ENCODE data around the gene CCDC142.

DNA sequence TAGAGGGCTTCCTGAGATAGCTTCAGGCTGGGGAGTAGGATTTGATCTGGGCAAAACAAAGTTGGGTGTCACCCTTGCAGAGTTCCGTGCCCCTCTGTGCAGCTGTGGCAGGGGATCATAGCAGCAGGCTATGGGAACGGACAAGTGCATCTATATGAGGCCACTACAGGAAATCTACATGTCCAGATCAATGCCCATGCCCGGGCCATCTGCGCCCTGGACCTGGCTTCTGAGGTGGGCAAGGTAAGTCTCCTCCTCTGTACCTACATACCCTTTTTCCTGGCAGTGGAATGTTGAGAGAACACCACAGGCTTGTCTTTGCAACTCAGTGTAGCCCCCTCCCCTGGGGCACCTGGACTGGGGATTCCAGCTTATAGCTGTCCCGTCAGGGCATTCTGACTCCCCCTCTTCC is 57.8 kb downstream of the CCDC142 start:
- TF ChIP-seq, protein P1, sequence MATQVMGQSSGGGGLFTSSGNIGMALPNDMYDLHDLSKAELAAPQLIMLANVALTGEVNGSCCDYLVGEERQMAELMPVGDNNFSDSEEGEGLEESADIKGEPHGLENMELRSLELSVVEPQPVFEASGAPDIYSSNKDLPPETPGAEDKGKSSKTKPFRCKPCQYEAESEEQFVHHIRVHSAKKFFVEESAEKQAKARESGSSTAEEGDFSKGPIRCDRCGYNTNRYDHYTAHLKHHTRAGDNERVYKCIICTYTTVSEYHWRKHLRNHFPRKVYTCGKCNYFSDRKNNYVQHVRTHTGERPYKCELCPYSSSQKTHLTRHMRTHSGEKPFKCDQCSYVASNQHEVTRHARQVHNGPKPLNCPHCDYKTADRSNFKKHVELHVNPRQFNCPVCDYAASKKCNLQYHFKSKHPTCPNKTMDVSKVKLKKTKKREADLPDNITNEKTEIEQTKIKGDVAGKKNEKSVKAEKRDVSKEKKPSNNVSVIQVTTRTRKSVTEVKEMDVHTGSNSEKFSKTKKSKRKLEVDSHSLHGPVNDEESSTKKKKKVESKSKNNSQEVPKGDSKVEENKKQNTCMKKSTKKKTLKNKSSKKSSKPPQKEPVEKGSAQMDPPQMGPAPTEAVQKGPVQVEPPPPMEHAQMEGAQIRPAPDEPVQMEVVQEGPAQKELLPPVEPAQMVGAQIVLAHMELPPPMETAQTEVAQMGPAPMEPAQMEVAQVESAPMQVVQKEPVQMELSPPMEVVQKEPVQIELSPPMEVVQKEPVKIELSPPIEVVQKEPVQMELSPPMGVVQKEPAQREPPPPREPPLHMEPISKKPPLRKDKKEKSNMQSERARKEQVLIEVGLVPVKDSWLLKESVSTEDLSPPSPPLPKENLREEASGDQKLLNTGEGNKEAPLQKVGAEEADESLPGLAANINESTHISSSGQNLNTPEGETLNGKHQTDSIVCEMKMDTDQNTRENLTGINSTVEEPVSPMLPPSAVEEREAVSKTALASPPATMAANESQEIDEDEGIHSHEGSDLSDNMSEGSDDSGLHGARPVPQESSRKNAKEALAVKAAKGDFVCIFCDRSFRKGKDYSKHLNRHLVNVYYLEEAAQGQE (IDR thresholded peaks at IDR 0.05; ENCODE audit: insufficient read depth in 1 of 2, low read depth in 2 of 2, low read length in 2 of 2): no peak
- TF ChIP-seq POLR2AphosphoS5 (IDR thresholded peaks at IDR 0.05; ENCODE audit: low read depth, low read length): no peak
- TF ChIP-seq TAF1 (IDR thresholded peaks at IDR 0.05; ENCODE audit: borderline replicate concordance, insufficient read depth, low read length): no peak
- TF ChIP-seq SIN3A (IDR thresholded peaks at IDR 0.05; ENCODE audit: borderline replicate concordance, insufficient read depth, low read length): no peak

Measured in PFSK-1 (cell line).